Measurements from ENCODE around the gene LARP1B. TPM values are rescaled to one million over a fixed set of nuclear protein-coding genes. Genes with fewer than 3 reads are reported as not detected.

The LARP1B gene
- 25.9 and 27.9 TPM in 2 replicates for total RNA-seq

- H3K79me2 ChIP-seq (ENCODE audit: insufficient read depth, low read length) = peaks cover 42% of the 10 kb centered on the region
- DNase-seq (ENCODE audit: insufficient read length, low spot score, missing footprints) = peak; percentile 100
- peak within 1 kb of the TSS; percentile 93 for H3K4me3 ChIP-seq (ENCODE audit: insufficient read depth, low read length)
- peak within 1 kb of the TSS; percentile 94 for H3K4me2 ChIP-seq (ENCODE audit: insufficient read depth, low read length)
- TF ChIP-seq CTCF (IDR thresholded peaks at IDR 0.05; ENCODE audit: extremely low read depth, low read depth, low read length) = no peak
- H3K27ac ChIP-seq (ENCODE audit: low read depth, low read length) = peak within 1 kb of the TSS; percentile 88
- H3K9me3 ChIP-seq (ENCODE audit: low read depth, low read length) = no peaks in the 10 kb centered on the region
- peaks cover 15% of the 10 kb centered on the region for H4K20me1 ChIP-seq (ENCODE audit: insufficient read depth, low read length)
- no peaks in the 10 kb centered on the region for H3K36me3 ChIP-seq (ENCODE audit: insufficient read depth, low read length)
- peak within 1 kb of the TSS; percentile 90 for H2AFZ ChIP-seq (ENCODE audit: low read length)
- H3K27me3 ChIP-seq (ENCODE audit: insufficient read depth, low read length) = no peaks in the 10 kb centered on the region
- H3K4me1 ChIP-seq (ENCODE audit: insufficient read depth, low read length) = peaks cover 2% of the 10 kb centered on the region
These were observed at the start of gene LARP1B for GRCh38 chr4:128060699-128061565. Gene LARP1B, plus strand, starts transcription at chr4:128061312. Its CDS starts 13,640 bp downstream, at chr4:128074952.

- H3K27me3 ChIP-seq (ENCODE audit: insufficient read depth, low read length) = no peaks in the 10 kb centered on the region
- H3K36me3 ChIP-seq (ENCODE audit: insufficient read depth, low read length) = peaks cover 18% of the 10 kb centered on the region
- TF ChIP-seq CTCF (IDR thresholded peaks at IDR 0.05; ENCODE audit: extremely low read depth, low read depth, low read length) = no peak
- no peaks in the 10 kb centered on the region for H3K9me3 ChIP-seq (ENCODE audit: low read depth, low read length)
- H4K20me1 ChIP-seq (ENCODE audit: insufficient read depth, low read length) = no peaks in the 10 kb centered on the region
- H3K4me2 ChIP-seq (ENCODE audit: insufficient read depth, low read length) = no peak overlapping the region
- H3K27ac ChIP-seq (ENCODE audit: low read depth, low read length) = no peak overlapping the region
- no peaks in the 10 kb centered on the region for H3K4me1 ChIP-seq (ENCODE audit: insufficient read depth, low read length)
- no peak overlapping the region for H2AFZ ChIP-seq (ENCODE audit: low read length)
- DNase-seq (ENCODE audit: insufficient read length, low spot score, missing footprints) = peak; percentile 1
- no peaks in the 10 kb centered on the region for H3K79me2 ChIP-seq (ENCODE audit: insufficient read depth, low read length)
- H3K4me3 ChIP-seq (ENCODE audit: insufficient read depth, low read length) = no peak overlapping the region
These were observed 35.8 kb upstream of the LARP1B start for GRCh38 chr4:128025319-128025718.

- no peak for TF ChIP-seq CTCF (IDR thresholded peaks at IDR 0.05; ENCODE audit: extremely low read depth, low read depth, low read length)
- H3K4me2 ChIP-seq (ENCODE audit: insufficient read depth, low read length) = no peak overlapping the region
These were observed 31.2 kb upstream of the LARP1B start for GRCh38 chr4:128029907-128030306.

GRCh38 chr4:128031756-128032384 lies 29.2 kb upstream of the LARP1B start:
- no peak for DNase-seq (ENCODE audit: insufficient read length, low spot score, missing footprints)
- no peaks in the 10 kb centered on the region for H3K9me3 ChIP-seq (ENCODE audit: low read depth, low read length)
- H3K79me2 ChIP-seq (ENCODE audit: insufficient read depth, low read length) = no peaks in the 10 kb centered on the region
- no peak overlapping the region for H3K4me3 ChIP-seq (ENCODE audit: insufficient read depth, low read length)
- H4K20me1 ChIP-seq (ENCODE audit: insufficient read depth, low read length) = no peaks in the 10 kb centered on the region
- H3K27me3 ChIP-seq (ENCODE audit: insufficient read depth, low read length) = no peaks in the 10 kb centered on the region
- H3K27ac ChIP-seq (ENCODE audit: low read depth, low read length) = no peak overlapping the region
- H3K4me2 ChIP-seq (ENCODE audit: insufficient read depth, low read length) = no peak overlapping the region
- no peak for TF ChIP-seq CTCF (IDR thresholded peaks at IDR 0.05; ENCODE audit: extremely low read depth, low read depth, low read length)
- peaks cover 6% of the 10 kb centered on the region for H3K36me3 ChIP-seq (ENCODE audit: insufficient read depth, low read length)
- H2AFZ ChIP-seq (ENCODE audit: low read length) = no peak overlapping the region
- H3K4me1 ChIP-seq (ENCODE audit: insufficient read depth, low read length) = no peaks in the 10 kb centered on the region

More at GRCh38 chr4:128029907-128030306, 31.2 kb upstream of the LARP1B start:
- H3K9me3 ChIP-seq (ENCODE audit: low read depth, low read length) = no peaks in the 10 kb centered on the region
- DNase-seq (ENCODE audit: insufficient read length, low spot score, missing footprints) = no peak
- H3K36me3 ChIP-seq (ENCODE audit: insufficient read depth, low read length) = peaks cover 14% of the 10 kb centered on the region
- H3K4me3 ChIP-seq (ENCODE audit: insufficient read depth, low read length) = no peak overlapping the region
- H3K27ac ChIP-seq (ENCODE audit: low read depth, low read length) = no peak overlapping the region
- no peaks in the 10 kb centered on the region for H4K20me1 ChIP-seq (ENCODE audit: insufficient read depth, low read length)
- H3K79me2 ChIP-seq (ENCODE audit: insufficient read depth, low read length) = no peaks in the 10 kb centered on the region
- no peaks in the 10 kb centered on the region for H3K27me3 ChIP-seq (ENCODE audit: insufficient read depth, low read length)
- H3K4me1 ChIP-seq (ENCODE audit: insufficient read depth, low read length) = no peaks in the 10 kb centered on the region
- no peak overlapping the region for H2AFZ ChIP-seq (ENCODE audit: low read length)
